Stimulated activated CD4-positive, alpha-beta T cell treated with anti-CD3 and anti-CD28 coated beads, Interleukin-12 subunit alpha, Interleukin-12 subunit beta, amount 100 ng/mL, for 24 hours (primary cell): ENCODE measurements around the gene ACMSD.
"Not testable (repeated sequence)": the region's sequence is repeated elsewhere in the genome, so short reads cannot be mapped to it uniquely, and the experiment has no call there.

Experiments used
- DNase-seq, 2 experiments: peaks; one replicate each; pipeline ENCODE4 v3.0.0-alpha.2; 2020; ENCODE audit warnings: low read depth in 2 of 2

The ACMSD gene

DNA sequence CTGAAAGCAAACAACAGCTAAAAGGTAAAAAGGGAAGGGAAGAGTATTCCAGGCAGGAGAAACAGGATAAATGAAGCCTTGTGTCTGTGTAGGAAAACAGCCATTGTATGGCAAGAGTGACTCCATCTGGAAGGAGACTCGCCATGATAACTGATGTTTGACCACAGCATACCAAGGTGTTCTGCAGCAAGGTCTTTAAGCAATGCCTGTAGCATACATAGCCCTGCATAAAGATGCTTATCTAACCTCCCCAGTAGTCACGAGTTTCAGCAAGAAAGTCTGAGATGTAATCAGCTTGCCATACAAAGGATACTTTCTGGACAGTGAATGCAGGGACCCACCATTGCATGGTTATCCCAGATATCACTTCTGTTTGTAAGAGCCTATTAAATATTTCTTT is 68.3 kb downstream of the ACMSD start:
- DNase-seq = no peak

DNA sequence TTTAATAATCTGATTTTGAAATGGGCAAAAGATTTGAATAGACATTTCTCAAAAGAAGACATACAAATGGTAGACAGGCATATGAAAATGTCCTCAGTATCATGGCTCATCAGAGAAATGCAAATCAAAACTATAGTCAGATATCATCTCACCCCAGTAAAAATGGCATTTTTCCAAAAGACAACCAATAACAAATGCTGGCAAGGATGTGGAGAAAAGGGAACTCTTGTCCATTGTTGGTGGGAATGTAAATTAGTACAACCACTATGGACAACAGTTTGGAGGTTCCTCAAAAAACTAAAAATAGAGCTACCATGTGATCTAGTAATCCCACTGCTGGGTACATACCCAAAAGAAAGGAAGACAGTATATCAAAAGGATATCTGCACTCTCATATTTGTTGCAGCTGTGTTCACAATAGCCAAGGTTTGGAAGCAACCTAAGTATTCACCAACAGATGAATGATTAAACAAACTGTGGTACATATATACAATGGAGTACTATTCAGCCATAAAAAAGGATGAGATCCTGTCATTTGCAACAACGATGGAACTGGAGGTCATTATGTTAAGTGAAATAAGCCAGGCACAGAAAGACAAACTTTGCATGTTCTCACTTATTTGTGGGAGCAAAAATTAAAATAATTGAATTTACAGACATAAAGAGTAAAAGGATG is 69.2 kb downstream of the ACMSD start:
- not testable (repeated sequence) for DNase-seq

DNA sequence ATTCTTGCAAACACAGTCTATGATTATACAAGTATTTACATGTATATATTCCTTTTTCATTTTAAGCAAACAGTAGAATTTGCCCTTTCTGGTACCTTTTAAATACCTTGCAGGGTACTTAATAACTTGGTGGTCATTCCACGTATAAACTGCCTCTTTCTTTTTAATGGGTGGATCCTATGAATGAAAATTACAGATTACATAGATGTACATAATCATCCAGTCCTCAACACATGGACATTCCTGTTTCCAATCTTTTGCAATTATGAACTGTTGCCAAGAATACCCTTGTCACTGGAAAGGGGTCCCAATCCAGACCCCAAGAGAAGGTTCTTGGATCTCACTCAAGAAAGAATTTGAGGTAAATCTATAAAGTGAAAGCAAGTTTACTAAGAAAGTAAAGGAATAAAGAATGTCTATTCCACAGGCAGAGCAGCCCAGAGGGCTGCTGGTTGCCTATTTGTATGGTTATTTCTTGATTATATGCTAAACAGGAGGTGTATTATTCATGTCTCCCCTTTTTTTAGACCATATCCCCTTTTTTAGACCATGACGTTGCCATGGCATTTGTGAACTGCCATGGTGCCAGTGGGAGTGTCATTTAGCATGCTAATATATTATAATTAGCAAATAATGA is 72.5 kb downstream of the ACMSD start:
- DNase-seq = no peak

DNA sequence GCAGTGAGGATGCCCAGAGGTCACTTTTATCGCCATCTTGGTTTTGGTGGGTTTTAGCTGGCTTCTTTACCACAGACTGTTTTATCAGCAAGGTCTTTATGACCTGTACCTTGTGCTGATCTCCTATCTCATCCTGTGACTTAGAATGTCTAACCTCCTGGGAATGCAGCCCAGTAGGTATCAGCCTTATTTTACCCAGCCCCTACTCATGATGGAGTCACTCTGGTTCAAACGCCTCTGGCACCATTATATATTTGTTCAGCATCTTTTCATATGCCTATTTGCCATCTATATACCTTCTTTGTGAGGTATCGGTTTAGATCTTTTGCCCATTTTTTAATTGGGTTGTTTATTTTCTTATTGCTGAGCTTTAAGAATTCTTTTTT is 73.0 kb downstream of the ACMSD start:
- no peak for DNase-seq

DNA sequence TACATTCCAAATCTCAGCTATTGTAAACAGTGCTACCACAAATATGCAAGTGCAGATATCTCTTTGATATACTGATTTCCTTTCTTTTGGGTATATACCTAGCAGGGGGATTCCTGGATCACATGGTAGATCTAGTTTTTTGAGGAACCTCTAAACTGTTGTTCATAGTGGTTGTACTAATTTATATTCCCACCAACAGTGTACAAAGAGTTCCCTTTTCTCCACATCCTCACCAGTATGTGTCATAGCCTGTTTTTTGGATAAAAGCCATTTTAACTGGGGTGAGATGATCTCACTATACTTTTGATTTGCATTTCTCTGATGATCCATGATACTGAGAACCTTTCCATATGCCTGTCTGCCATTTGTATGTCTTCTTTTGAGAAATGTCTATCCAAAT is 73.9 kb downstream of the ACMSD start:
- no peak for DNase-seq

DNA sequence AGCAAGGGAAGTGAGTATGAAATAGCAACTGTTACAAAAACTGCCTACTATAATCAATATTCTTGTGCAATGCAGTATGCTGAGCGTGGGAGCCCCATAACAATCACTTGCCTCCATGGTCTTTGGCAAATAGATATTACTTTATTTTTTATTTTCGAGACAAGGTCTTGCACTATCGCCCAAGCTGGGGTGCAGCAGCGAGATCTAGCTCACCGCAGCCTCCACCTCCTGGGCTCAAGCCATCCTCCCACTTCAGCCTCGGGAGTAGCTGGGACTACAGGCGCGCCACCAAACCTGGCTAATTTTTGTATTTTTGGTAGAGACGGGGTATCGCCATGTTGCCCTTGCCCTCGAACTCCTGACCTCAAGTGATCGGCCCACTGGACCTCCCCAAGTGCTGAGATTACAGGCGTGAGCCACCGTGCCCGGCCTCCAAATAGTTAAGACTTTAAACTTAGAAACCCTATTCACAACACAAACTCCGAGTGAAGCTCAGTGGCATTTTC is 79.0 kb downstream of the ACMSD start:
- DNase-seq = peak in 1 of 2 experiments; percentile 5

DNA sequence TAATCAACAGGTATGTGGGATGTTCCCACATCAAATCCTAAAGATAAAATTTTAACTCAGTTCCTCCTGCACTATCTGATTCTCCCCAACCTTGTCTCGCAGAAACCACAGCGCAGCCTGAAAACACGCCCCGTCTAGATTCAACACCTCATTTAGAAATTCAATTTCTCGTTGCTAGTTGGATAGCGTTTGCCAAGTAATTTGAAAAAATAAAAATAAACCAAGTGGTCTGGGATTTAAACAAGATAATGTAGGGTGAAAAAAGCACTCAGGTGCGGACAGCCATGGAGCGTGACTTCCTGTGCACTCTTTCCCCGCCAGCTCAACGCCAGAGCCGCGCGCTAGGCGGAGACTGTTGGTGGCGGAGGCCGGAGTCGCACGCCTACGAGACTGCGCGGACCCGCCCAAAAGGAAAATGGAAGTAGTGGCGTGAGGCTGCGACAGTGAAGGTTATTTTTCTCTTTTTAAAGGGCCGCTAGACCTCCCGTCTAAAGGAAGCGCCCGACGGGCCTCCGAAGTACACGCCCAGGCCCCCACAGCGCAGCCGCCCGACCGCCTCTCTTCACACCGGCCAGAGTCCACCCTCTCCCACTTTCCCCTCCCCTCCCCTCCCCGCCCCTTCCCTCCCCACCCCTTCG is 79.6 kb downstream of the ACMSD start:
- no peak for DNase-seq

DNA sequence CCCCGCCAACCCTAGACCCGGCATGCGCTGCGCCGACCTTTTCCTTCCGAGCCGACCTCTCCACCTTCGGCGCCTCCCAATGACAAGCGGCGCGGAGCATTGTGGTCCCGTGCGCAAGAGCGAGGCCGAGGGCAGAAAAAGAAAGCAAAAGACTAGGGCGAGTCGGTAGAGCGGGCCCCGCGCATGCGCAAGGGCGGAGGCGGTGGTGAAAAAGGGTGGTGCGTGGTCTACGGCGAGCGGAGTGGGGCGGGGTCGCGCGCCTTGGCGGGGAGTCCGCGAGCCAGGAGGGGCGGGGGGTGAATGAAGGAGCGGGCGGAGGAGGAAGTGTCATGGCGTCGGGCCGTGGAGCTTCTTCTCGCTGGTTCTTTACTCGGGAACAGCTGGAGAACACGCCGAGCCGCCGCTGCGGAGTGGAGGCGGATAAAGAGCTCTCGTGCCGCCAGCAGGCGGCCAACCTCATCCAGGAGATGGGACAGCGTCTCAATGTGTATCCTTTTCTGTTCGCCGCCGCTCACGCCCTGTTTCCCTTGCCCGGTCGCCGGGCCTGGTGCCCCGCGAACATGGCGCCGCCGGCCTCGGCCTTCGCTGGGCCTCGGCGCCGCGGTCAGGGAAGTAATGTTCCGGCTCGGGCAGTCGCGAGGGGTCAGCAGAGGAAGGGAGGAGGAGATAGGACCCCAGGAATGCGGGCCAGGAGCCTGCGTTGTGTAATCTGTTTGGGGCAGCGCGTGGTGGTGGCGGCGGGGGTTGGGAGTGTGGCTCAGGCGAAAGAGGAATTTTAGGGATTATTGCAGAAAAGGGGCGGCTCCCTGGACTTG is 80.3 kb downstream of the ACMSD start, which contains the start of gene CCNT2:
Gene CCNT2 (plus strand): TSS at position 297 of the 815 bp plus-strand sequence. CDS start 33 bp downstream, at position 330.
- DNase-seq = peak; percentile 98 to 99

DNA sequence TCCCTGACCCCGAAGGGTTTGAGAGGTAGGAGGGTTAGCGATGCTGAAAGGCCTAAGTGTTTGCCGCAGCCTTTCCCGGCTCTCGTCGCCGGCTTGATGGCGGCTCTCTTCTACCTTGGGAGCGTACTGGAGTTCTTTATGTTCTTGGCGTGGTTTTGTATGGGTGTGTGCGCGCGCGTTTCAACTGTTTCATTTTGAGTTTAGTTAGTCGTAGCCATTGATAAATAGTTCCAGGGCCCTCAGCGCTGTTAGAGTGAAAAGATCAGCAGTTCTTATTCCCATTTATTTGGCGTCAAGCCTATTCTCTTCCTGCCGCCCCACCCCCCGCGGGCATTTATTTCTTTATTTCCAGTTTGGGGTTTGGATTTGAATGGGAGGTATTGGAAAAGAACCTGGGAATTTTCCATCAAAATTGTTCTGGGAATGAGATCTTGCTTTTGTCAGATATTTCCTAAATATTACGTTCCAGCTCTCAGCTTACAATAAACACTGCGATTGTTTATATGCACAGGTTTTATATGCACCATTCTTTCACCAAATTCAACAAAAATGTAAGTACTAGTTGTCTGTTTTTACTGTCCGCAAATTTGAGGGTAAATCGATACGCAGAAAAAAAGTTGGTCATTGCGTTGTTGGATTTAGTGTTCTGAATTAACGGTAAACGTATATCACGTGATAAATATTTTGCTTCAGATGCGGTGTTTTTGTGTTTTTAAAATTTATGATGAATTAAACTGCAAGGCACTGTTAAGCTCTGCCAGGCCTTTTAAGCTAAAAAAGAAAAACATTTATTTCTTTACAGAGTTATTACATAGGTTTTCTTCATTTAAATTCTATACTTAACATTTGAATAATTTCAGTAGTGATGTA is 81.2 kb downstream of the ACMSD start:
- peak; percentile 26 to 52 for DNase-seq

DNA sequence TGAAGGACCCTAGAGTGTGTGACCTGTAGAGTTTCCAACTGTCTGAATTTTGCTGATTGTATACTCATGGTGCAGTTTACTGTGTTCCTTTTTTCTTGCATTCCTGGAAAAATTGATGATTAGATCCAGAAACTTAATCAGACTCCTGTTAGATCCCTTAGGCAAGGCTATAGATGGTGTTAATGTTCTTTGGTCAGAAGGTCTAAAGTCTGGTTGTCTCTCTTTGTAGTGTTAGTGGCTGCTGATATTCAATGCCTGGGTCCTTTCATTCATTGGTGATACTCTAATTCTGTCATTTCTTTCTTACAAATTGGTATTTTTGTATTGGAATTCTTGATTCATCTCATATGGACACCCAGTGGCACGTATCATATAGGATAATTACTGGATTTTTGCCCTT is 86.5 kb downstream of the ACMSD start:
- no peak for DNase-seq

DNA sequence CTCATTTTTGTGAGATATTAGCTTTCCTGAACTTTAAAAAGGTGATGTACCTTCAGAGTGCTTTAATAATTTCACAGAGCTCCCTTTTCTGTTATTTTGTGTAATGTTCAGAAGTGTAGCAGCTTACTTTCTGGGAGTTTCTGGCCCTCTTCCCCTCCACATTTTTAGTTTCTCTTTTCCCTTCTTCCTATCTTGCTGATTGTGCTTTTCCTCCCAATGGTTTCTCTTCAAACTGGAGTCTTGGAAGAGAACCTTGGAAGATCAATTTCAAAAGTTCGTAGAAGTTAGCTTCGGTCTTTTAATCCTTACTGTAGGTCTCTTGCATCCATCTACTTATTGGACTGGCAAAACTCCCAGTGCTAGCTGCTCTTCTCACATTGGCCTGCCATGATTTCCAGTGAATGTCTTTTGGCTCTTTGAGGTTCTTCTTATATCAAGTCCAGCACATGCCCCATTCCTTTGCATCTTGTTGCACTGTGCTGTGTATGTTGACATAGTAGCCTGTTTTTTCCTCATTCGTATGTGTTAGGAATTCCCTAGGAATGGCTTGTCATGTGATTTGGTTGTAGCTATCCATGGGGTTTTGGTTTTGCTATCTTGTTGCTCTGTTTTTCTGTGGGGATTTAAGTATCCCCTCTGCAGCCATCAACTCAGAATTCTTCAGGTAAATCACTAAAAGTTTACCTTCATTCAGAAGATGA is 88.0 kb downstream of the ACMSD start:
- DNase-seq = no peak

DNA sequence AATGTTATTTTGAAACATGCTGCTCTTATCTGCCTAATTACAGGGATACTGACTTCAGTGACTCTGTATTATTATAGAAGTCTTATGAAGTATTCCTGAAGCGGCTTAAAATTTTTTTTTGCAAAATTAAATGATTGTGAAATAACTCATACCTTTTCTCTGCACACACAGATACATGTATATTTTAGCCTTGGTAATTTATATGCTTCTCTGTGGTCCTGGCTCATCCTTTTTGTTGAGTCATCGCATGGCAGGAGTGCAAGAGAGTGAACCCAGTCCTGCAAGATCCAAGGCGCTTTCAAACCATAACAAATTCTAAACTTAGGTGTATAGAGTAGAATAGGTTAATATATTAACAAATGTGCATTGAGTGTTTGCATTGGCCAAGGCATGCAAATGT is 88.8 kb downstream of the ACMSD start:
- DNase-seq = no peak

DNA sequence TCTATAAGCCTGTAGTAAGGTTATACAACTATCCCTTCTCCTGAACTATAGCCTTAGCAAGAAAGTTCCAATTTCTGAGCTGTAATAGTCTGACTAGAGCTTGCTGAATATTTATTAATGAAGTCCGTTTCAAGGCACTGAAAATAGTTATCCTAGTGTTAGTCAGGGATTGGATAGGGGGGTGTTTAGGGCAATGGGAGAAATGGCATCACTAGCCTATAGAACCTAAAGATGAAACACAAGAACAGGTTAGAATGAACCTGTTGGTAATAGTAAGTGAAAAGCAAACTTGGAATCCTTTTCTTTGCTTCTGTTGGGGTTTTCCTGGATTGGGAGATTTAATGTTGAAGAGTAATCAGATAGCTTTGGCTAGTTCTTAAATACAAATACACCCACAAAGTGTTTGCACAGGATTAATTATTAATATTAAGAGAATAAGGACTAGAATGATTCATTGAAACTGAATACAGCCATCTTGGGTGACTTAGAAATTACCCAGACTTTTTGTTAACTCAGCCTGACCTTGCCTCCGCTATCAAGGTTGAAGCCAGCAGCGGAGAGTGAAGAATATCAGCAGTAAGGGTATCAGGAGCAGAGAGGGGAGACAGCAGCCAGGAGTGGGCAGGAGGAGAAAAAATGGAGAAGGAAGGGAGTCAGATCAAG is 94.6 kb downstream of the ACMSD start:
- no peak for DNase-seq

DNA sequence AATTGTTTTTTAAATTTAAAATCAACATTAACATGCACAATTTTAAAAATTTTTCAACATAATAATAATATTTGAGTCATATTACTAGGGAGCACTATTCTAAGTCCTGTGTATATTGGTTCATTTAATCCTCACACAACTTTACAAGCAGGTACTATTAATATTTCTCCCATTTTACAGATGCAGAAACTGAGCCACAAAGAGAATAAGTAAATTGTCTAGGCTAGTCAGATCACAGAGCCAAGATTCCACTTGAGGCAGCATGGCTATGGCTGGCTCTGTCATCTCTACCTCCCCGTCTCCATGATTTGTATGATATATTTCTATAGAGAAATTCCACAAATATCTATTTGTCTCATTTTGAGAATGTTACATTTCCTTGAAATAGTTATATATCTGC is 95.3 kb downstream of the ACMSD start:
- no peak for DNase-seq

DNA sequence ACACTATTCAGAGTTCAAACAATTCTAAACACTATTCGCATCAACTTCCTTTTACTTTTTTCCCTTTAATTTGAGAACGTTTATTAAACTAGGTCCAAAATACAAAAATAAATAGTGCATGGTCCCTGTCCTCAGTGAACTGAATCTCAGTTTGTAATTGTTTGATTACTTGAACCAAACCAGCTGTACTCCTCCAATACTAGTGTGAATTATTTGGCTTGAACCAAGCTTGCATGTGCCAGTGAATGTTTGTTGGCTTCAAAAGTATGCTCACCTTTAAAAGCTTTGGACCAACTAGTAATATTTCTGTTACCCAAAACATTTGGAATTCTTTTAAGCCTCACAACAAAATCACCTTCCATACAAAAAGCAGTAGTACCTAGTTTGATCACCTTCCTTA is 95.7 kb downstream of the ACMSD start:
- DNase-seq = no peak

DNA sequence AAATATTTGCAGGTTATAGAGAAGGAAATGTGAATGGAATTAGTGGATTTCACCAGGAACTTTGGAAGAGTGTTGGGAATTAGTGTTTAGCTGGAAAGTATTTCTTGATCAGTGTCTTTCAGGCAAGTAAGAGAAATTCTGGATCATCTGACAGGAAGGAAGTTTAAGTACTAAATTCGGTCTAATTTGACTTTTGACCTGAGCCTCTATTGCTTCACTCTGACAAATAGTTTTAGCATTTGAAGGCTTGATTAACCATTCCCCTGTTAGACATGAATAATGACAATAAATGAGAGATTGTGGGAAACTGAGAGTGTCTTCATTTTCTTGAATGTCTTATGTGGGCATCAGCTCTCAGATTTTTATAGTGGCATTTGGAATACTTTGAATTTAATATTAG is 96.2 kb downstream of the ACMSD start:
- DNase-seq = no peak

DNA sequence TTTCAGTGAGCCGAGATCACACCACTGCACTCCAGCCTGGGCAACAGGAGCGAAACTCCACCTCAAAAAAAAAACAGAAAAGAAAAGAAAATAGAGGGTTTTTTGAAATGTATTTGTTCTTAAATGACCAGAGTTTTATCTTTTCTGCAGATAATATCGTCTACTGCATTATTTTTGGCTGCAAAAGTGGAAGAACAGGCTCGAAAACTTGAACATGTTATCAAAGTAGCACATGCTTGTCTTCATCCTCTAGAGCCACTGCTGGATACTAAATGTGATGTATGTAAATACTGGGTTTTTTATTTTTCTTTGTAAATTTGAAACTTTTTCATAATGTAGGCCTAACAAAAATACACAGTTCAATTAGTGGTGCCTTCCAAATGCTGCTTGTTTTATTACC is 98.3 kb downstream of the ACMSD start:
- no peak for DNase-seq

DNA sequence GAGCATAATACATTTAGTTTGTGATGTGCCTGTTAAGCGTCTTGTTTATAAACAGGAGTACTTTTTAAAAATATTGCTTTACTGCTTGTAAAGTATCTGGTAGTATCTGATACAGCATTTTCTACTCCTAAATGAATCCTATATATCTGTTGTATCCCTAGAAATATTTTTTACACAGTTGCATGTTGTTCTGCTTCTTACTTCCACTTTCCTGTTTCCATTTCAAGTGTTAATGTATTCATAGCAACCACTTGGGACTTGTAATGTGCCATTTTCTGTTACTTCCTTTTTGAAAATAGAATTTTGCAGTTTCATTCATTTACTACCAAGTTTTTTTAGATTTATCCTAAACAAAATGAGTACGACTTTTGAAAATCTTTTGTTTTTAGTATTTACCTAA is 105.1 kb downstream of the ACMSD start:
- no peak for DNase-seq

DNA sequence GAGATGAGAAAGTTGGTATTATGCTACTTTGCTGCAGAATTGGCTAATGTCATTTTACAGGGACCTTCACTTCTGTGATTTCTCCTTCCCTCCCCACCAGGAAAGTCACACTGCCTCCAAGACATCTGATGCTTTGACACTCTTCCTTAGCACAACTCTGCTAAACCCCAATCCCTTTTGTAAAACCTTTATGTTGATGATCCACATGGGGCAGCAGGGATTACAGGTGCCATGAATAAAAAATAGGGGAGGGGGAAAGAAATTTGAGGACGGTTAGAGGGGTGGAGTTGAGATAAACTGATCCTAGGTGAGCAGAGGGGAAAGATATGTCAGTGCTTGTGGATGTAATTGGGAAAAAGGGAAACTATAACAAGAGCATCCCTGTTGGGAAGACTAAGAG is 106.6 kb downstream of the ACMSD start:
- no peak for DNase-seq

DNA sequence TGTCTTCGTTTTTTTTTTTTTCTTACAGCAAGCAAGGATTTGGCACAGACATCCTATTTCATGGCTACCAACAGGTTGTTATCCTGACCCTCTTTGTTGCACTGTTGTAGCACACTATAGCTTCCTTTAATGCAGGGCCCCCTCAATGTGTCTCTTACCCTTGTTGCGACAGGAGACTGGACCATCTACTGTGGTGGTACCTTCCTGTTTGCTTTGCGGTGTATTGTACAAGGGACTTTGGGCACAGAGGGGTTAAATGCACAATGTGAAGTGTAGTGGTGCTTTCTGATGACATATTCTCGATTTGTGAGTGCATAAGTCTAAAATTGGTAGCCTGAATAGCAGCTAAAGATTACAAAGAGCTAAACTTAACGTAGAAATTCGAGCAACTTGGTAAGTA is 107.7 kb downstream of the ACMSD start:
- no peak for DNase-seq
